NCI-H146 treated with DMSO at 0.1 percent for 48 hours (cell line): ENCODE data around the gene NMT1.

Experiments used
- DNase-seq: peaks from one replicate; lab custom pipeline; 2025; ENCODE audit not compliant: unreplicated experiment; lab: John Stamatoyannopoulos, UW

NMT1 gene

DNA sequence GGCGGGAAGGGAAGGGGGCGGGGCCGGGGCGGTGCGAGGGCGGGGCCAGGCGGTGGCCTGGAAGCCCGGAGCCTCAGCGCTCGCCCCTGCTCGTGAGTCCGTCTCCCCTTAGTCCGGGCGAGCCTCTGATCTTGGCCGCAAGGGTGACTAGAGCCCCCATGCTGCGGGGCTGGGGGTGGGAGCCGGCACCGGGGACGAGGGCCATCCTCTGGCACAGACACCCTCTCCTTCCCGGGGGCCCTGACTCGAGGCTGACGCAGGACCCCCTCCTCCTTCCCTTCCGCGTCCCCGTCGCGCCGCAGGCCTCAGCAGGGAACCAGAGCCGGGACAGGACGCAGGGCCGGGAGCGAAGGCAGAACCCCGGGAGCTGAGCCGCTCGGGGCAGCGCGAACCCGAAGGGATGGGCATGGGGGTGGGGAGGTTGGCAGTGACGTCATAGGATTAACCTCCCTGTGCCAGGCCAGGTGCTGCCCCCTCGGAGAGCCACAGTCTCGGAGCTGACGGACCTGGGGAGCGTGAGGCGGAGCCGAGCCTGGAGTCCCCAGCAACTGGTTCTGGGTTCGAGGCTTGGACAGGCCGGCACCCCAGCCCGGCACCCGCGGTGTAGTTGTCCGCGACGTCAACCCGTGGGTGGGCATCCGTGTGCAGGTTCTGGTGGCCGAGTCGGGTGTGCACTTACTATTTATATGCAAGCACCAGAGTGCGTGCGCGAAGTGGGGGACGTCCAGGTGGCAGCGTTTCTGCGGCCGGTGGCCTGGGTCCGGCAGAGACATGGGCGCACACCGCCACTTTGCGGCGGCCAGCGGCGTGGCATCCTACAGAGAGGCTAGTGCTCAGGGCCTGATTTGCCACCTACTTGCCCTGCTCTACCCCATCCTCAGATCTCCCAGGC lies 71.7 kb downstream of the NMT1 start:
- peak; percentile 58 for DNase-seq

DNA sequence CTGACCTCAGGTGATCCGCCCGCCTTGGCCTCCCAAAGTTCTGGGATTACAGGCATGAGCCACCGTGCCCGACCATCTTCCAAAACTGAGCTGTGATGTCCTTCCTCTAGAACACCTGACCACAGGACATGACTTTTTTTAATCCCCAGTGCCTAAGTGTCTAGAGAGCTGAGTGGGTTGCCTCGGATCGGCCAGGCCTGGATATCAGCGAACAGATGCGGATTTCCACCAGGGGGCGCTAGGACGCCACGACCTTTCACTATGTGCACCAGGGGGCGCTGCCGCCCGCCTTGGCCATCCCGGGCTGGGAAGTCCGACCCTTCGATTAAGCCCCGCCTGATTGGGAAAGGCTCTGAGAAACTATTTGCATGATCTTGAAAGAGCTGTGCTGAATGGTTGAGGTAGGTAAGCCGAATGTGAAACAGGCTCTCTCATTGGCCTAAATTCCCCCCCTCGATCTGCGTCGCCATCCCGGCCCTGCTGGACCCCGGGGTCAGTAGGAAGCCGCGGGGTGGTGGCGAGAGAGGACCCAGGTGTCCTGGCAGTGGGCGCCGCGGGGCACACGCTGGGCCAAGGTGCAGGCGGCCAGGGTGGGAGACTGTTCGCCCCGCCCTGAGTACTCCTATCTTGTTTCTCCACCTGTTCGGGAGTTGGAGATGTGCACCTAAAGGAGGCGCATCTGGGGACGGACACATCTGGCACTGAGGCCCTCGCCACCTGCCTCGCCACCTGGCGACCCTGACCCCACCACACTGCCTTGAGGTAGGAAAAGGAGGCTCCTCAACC lies 74.3 kb downstream of the NMT1 start, which contains the start of gene ACBD4:
TSS of gene ACBD4 (plus strand) at position 496 of the 786 bp plus-strand sequence. CDS start 458 bp downstream, outside the sequence.
- peak; percentile 93 for DNase-seq

DNA sequence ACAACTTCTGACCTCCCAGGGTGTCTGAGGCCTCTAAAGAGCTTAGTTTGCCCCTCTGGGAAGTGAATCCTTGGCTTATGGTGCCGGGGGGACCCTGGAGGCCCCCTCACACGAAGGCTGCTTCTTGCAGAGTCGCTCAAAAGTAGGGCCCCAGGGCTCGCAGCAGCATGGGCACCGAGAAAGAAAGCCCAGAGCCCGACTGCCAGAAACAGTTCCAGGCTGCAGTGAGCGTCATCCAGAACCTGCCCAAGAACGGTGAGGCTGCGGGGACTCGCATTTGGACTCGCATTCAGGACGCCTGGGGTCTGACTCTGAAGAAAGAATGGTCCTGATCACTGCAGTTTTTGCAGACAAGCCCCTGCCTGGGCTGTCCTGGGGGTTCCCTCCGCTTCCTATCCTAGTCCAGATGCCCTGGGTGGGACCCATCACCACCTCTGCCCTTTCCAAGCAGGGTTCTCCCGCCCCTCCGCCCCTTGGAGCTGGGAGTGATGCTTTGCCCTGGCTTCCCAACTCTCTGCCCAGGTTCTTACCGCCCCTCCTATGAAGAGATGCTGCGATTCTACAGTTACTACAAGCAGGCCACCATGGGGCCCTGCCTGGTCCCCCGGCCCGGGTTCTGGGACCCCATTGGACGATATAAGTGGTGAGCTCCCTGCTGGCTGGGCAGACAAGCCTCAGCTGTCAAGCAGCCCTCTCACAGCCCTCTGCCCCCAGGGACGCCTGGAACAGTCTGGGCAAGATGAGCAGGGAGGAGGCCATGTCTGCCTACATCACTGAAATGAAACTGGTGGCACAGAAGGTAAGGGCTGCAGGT lies 75.1 kb downstream of the NMT1 start:
- DNase-seq = no peak

DNA sequence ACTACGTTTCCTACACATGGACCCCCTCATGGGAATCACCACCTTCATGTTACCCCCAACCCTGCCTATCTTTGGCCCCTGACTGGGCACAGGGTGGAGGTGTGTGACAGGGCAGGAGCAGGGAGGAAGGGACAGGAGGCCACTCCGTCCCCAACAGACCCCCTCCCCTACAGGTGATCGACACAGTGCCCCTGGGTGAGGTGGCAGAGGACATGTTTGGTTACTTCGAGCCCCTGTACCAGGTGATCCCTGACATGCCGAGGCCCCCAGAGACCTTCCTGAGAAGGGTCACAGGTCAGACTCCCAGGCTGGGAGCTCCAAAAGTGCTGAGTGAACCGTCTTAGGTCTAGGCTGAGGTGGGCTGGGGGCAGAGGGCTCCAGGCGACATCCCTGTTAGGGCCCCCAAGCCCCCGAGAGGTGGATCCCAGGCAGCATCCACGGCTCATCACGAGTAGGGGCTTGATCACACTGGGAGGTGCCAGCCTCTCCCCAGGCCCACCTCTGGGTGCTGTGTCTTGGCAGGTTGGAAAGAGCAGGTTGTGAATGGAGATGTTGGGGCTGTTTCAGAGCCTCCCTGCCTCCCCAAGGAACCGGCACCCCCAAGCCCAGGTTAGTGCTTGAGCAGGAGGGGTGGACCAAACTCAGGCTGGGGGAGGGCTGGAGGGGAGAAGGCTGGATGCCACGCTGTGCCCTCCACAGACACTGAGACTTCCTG lies 75.9 kb downstream of the NMT1 start:
- no peak for DNase-seq

DNA sequence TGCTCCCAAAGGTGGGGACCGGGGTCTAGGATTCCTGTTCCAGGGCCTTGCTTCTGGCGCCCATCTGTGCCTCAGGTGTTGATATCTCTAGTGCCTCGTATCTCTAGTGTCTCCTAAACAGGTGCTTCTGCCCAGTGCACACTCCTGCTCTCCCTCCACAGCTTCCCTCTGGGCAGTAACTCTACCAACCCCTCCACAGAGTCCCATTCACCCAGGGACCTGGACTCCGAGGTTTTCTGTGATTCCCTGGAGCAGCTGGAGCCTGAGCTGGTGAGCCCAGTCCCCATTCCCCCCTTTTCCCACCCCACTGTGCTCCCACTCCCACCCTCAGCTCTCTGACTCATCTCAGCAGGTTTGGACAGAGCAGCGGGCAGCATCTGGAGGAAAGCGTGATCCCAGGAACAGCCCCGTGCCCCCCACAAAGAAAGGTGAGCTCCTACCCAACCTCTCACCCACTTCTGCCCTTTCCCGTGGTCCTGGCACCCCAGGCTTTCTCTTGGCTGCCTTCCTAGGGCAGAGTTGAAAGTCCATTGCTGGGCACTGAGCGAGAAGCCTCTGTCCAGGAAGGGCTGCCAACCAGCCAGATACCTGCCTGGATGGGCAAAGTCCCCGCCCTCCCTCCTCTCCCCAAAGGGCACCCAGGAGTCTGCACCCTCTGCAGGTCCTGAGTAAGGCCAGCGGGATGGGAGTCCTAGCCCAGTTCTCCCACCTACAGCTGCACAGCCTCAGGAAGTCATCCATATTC lies 76.6 kb downstream of the NMT1 start:
- DNase-seq = no peak

DNA sequence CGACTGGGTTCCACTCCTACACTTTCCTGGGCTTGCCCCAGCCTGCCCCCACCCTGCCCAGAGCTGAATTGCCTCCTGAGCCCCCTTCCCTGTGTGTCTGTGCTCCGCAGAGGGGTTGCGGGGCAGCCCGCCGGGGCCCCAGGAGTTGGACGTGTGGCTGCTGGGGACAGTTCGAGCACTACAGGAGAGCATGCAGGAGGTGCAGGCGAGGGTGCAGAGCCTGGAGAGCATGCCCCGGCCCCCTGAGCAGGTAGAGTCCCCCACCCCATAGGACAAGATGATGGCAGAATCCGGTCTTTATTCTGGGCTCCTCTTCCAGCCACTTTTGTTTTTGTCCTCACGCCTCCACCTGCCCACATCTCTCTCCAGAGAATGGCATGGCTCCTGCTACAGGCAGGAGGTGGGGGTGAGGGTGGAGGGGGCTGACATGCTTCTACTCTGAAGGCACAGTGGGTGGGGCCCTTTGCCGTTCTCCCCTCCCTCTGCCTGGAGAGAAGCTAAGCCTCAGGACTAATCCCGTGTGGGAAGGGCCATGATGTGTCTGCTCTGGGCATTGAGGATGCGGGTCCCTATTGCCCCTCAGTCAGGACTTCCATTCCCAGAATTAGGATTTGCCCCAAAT lies 77.9 kb downstream of the NMT1 start:
- DNase-seq = no peak

DNA sequence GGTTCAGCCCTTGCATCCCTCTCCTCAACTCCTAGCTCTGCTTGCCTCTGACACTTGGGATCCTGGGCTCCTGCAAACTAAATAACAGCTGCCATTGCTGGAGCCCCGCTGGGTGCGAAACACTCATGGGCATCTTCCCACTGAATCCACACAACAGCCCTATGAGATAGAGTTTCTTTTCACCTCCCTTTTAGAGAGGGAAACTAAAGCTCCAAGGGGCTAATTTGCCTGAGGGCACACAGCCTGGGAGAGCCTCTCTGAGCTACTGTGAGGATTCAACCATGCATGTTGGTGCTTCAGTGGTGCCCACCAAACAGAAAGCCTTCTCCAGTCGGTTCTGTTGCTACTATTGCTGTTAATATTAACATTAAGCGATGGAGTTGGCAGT lies 78.4 kb downstream of the NMT1 start:
- no peak for DNase-seq

DNA sequence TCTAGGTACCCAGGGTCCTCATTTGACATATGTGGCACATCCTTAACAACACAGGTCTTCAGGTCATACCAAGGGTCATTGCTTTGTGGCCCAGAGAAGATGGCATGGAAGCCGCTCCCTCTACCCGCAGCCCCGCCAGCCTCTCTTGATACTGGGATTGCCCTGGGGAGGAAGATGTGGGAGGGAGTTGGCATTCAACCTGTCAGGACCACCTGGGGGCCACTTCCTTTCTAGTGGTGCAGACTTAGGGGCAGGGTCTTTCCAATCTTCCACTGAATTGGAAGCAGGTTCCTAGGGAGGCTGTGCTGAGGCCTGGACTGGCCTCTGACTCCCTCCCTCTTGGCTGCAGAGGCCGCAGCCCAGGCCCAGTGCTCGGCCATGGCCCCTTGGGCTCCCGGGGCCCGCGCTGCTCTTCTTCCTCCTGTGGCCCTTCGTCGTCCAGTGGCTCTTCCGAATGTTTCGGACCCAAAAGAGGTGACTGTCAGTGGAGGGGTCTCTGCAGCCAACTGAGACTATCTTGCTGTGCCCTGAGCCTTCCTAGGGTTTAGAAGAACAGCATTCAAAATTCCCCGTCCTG lies 82.1 kb downstream of the NMT1 start:
- DNase-seq = no peak

DNA sequence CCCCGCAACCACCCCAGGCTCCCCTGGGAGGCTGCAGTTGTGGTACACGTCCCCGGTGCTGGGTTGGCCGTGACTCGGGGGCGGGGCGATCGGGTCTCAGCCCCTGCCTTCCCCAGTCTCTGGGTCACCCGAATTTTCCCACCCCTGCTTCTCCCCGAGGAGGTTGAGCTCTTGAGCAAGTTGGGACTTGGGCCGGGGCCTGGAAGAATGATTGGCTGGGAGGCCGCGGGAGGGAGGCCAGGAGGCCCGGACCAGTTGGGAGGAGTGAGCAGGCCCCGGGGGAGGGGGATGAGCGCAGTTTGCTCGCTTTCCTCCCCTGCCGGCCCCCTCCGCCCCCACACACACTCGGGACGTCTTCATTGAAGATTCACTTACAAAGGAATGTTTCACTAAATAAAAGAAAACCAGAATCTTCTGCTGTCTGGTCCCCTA lies 82.7 kb downstream of the NMT1 start:
- no peak for DNase-seq

DNA sequence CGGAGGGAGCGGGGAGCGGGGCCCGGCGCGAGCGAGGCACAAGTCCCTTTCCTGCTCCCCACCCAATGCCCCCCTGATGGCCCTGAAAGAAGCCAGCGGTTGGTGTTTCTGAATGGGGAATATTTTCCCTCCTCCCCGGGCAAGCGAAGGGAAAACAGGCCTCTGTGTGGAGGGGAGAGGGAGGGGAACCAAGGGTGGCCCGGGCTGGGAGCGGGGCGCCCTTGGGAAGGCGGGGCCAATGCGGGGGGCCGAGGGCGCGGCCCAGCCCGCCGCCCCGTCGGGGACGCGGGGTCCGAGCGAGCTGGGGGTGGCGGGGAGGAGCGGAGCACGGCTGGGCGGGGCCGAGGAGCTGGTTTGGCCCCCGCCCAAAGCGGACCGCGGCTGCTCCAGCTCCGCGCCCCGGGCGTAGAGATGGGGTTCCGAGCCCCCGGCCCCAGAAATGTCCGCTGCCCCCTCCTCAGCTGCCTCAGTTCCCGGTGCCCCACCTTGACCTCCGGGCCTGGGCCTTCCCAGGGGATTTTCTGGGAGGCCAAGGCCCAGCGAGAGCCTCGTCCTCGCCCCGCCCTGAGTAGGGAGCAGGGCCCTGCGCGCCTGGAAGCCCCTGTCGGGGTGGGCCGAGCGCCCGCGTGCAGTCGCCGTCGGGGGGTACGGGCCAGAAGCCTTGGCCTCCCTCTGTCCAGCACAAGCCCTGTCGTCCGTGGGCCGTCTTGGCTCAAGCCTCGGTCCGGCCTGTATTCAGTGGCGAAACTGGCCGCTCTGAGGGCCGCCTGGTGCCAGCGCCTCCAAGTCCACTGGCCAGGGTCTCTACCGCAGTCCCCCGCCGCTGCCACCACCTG lies 83.3 kb downstream of the NMT1 start:
- no peak for DNase-seq

DNA sequence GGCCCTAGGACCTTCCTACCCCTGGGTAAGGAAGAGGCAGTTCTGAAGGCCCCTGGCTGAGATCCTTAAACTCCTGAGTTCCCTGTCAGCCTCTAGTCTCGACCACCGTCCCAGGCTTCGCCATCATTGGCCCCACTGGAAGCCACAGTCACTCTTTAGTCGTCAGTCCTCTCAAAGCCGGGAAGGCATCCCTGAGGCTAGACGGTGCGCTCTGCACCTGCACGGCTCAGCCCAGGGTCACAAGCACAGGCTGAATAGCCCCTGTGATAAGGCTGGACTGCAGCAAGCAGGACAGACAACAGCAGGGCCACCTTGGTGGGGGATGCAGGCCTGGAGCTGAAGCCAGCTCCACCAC lies 83.9 kb downstream of the NMT1 start:
- DNase-seq = no peak

DNA sequence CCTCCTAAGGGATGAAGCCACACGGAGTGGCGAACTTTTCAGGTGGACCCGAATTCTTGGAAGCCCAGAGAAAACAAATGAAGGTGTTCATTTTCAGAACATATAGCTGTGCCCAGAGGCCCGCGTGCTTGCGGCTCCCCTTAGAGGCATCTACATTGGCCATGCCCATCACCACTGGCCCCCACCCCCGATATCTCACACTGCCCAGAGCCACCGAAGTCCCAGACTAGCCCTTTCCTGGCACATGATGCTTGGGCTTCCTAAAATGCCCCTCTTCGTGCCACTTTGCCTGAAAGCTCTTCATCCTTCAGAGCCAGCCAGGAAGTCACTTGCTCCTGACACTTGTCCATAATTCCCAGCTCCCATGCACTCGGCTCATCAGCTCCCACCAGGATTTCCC lies 85.0 kb downstream of the NMT1 start:
- no peak for DNase-seq

DNA sequence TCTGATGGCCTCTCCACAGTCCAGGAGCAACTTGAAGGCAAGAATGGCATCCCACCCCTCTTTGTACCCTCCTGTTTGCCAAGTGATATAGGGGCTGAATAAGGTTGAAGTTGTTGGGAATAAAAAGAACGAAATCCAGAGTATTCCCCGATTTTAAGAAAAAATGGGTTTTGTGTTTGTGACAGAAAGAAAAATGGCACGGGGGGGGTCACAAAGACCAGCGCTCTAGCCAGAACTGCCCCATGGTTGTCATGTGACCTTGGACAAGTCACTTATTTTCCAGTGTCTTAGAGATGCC lies 85.4 kb downstream of the NMT1 start:
- DNase-seq = no peak

DNA sequence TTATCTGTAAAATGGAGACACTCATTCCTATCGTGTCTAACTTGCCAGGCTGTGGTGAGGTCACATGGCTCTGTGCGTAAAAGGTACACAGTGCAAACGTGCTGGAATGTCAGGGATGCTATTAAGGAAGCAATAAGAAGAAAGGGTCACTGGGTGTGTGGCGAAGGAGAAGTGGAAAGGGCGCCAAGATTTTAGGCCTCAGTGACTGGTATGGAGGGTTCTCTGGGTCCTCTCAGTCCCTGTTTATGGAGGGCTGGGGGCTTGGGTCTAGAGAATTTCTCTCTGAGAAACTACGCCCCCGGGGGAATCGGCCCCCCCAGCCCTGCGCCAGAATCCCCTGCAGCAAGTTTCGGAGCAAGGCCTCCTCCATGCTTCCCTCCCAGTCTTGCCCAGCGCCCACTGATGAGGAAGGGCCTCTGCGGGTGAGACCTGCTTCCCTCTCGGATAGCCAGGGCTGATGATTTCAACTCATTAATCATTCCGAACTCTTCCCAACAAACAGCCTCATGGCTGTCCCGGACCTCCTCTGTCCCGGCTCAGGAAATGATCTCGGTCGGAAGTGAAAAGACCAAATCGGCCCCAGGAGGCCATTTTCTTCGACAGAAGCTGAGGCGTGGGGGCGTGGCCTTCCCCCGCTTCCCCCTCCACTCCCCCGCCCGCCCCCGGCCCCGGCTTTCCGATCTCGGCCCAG lies 85.9 kb downstream of the NMT1 start:
- peak; percentile 61 for DNase-seq

DNA sequence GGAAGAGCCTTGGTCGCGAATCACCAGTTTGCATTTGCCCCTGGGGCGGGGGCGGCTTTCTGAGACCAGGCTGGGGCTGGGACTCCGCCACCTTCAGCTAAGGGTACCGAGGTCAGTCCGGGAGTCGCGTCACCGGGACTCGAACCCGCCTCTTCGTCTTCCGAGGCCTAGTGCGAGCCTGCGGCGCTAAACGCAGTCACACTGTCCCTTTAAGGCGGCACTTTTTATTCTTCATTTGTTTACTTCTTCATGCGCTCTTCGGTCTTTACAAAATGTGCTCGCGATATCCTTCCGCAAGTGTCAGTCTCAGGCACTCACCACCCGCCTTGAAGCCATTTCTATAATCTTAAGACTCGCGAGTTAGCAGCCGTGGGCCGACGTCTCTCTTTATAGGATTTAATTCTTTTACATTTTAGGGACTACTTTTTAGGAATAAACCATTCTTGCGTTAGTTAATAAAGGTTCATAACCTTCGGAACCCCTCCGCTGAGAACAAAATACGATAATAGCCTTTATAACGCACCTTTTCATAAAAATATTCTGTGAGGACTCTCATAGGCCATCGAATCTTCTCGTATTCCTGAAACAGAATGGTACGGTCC lies 86.6 kb downstream of the NMT1 start:
- DNase-seq = peak; percentile 74

DNA sequence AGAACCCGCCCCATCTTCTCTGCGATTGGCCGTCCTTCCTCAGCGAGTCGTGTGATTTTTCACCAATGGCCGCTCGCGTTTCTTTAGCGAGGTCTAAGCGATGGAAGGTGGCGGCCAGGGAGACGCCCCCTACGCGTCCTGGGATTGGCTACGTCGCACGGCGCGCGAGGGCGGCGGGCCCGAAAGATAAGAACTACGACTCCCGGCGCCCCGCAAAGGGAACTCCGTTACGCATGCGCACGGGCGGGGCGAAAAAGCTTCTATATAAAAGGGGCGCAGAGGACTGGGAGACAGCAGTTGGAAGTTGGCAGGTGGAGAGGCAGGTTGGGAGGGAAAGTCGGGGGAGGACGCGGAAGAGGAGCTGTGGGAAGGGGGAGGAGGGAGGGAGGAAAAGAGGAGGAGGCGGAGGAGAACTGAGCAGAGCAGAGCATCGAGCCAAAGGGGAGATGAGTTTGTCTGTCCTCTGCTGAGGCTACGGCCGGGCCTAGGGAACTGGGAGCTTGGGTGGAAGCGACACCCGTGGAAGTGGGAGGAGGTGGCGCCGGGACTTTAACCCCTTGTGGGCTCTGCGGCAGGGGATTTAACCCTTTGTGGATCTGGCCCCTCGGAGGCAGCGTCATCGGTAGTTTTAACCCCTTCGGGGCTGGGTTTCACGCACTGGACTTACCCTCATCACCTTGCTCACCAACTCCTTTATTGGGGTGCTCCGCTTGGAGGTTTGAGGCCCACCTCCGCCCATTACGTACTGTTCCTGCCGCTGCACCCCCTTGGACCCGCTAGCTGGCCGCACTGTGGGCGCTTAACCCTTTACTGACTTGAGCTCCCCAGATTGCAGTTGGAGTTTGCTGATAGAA lies 87.3 kb downstream of the NMT1 start, which contains the start of gene HEXIM1:
TSS of gene HEXIM1 (plus strand) at position 293 of the 854 bp plus-strand sequence. CDS start 716 bp downstream, outside the sequence.
- DNase-seq = peak; percentile 99
